Fibroblast of lung (primary cell): Measurements from ENCODE around the gene ZMAT2. TPM values are rescaled to one million over a fixed set of nuclear protein-coding genes. Genes with fewer than 3 reads are reported as not detected.
"Not testable (repeated sequence)": the region's sequence is repeated elsewhere in the genome, so short reads cannot be mapped to it uniquely, and the experiment has no call there.

Experiments
- DNase-seq, 2 donors: peaks; one replicate each; pipeline versions ENCODE4 v3.0.0 to v3.0.0-alpha.2; 2010; ENCODE audit warnings: low read depth in 2 of 2
- H2AFZ ChIP-seq: 2 replicates; pipeline ENCODE4 v1.5.1; 2012; ENCODE audit warnings: low read length, control low read depth, inconsistent platforms
- H3K27ac ChIP-seq: 2 replicates; pipeline ENCODE4 v1.5.1; 2011; ENCODE audit warnings: low read length, control low read depth; ENCODE audit not compliant: insufficient read depth
- H3K27me3 ChIP-seq: 2 replicates; pipeline ENCODE4 v1.5.1; 2011; ENCODE audit warnings: mild to moderate bottlenecking, low read length; ENCODE audit not compliant: control insufficient read depth, insufficient read depth
- H3K36me3 ChIP-seq: 2 replicates; pipeline ENCODE4 v1.5.1; 2011; ENCODE audit warnings: low read length; ENCODE audit not compliant: control insufficient read depth, insufficient read depth
- H3K4me1 ChIP-seq: 2 replicates; pipeline ENCODE4 v1.5.1; 2011; ENCODE audit warnings: low read length; ENCODE audit not compliant: control insufficient read depth, insufficient read depth; ENCODE audit errors: extremely low read depth
- H3K4me2 ChIP-seq: 2 replicates; pipeline ENCODE4 v1.5.1; 2011; ENCODE audit warnings: low read length, control low read depth; ENCODE audit not compliant: insufficient read depth; ENCODE audit errors: extremely low read depth
- H3K4me3 ChIP-seq, 4 experiments: fragments of 200-600 bp in 1 of 4; sonication (generic) in 1 of 4; replicated peaks in 1 of 4; 2 replicates each; pipeline ENCODE4 v1.5.1; 2011 to 2016; ENCODE audit warnings: low read length in 4 of 4, low read depth in 3 of 4, mild to moderate bottlenecking in 3 of 4, control low read depth in 2 of 4, inconsistent platforms in 1 of 4, mixed read lengths in 1 of 4; ENCODE audit not compliant: insufficient read depth in 1 of 4; ENCODE audit errors: control extremely low read depth in 1 of 4
- H3K79me2 ChIP-seq: 2 replicates; pipeline ENCODE4 v1.5.1; 2012; ENCODE audit warnings: mild to moderate bottlenecking, low read length, inconsistent platforms; ENCODE audit not compliant: control insufficient read depth, insufficient read depth
- H3K9ac ChIP-seq: 2 replicates; pipeline ENCODE4 v1.5.1; 2011; ENCODE audit warnings: mild to moderate bottlenecking, low read length, control low read depth; ENCODE audit not compliant: insufficient read depth
- H3K9me3 ChIP-seq: 2 replicates; pipeline ENCODE4 v1.5.1; 2012; ENCODE audit warnings: low read depth, low read length; ENCODE audit not compliant: control insufficient read depth, insufficient read depth
- H4K20me1 ChIP-seq: 2 replicates; pipeline ENCODE4 v1.5.1; 2011; ENCODE audit warnings: low read length; ENCODE audit not compliant: control insufficient read depth, insufficient read depth; ENCODE audit errors: extremely low read depth
- CTCF ChIP-seq, 2 donors: IDR thresholded peaks in 1 of 2; conservative IDR thresholded peaks in 1 of 2; 1 replicate in 1 of 2; 2 replicates in 1 of 2; pipeline ENCODE4 v1.5.1; 2011 to 2012; ENCODE audit warnings: low read length in 2 of 2, control low read depth in 1 of 2, inconsistent platforms in 1 of 2, low read depth in 1 of 2, mild to moderate bottlenecking in 1 of 2
- EZH2 ChIP-seq: IDR thresholded peaks from 2 replicates; pipeline ENCODE4 v1.5.1; 2012; ENCODE audit warnings: low read length, control low read depth, mild to moderate bottlenecking; ENCODE audit errors: missing control alignments
- polyA plus RNA-seq, 2 donors: library from polyadenylated mRNA; depleted of rRNA in 1 of 2; stranded (reverse) in 1 of 2; unstranded in 1 of 2; fragments of >200 nt; gene quantifications; 2 replicates each; pipeline ENCODE4 v1.2.1, GENCODE V29; 2011 to 2012; ENCODE audit warnings: missing spikeins in 1 of 2
- total RNA-seq: library from RNA; depleted of rRNA; stranded (reverse); fragments of >200 nt; gene quantifications from 2 replicates; pipeline ENCODE4 v1.2.1, GENCODE V29; 2014

ZMAT2 gene
- total and polyA plus RNA-seq, 2 donors (not counting 1 experiment from before 2014, with no cell fraction given), result 69.4 to 85.6 TPM

GRCh38 chr5:140694276-140694675 lies 6.0 kb upstream of the ZMAT2 start:
- peaks cover 2% of the 10 kb centered on the region for H3K4me1 ChIP-seq
- H4K20me1 ChIP-seq, result no peaks in the 10 kb centered on the region
- H2AFZ ChIP-seq, result no peak overlapping the region
- TF ChIP-seq EZH2 (no peak), CTCF (conservative IDR thresholded peaks at IDR 0.05 in 1 of 2, IDR thresholded peaks at IDR 0.05 in 1 of 2; ENCODE audit: low read depth in 1 of 2, low read length in 2 of 2) (no peak)
- no peaks in the 10 kb centered on the region for H3K27me3 ChIP-seq
- no peaks in the 10 kb centered on the region for H3K9me3 ChIP-seq
- peaks cover 21% of the 10 kb centered on the region for H3K36me3 ChIP-seq
- H3K79me2 ChIP-seq, result peaks cover 39% of the 10 kb centered on the region
- H3K9ac ChIP-seq, result no peak overlapping the region
- no peak overlapping the region for H3K4me3 ChIP-seq
- no peak overlapping the region for H3K27ac ChIP-seq
- peak in 1 of 2 donors; percentile 31 for DNase-seq
- no peak overlapping the region for H3K4me2 ChIP-seq

GRCh38 chr5:140696891-140697492 lies 3.3 kb upstream of the ZMAT2 start:
- TF ChIP-seq CTCF (conservative IDR thresholded peaks at IDR 0.05 in 1 of 2, IDR thresholded peaks at IDR 0.05 in 1 of 2; ENCODE audit: low read depth in 1 of 2, low read length in 2 of 2) (no peak), EZH2 (no peak)
- no peaks in the 10 kb centered on the region for H3K27me3 ChIP-seq
- H3K79me2 ChIP-seq, result peaks cover 35% of the 10 kb centered on the region
- no peak overlapping the region for H3K4me3 ChIP-seq
- no peak overlapping the region for H3K27ac ChIP-seq
- H3K9me3 ChIP-seq, result no peaks in the 10 kb centered on the region
- H3K4me1 ChIP-seq, result peaks cover 2% of the 10 kb centered on the region
- no peak overlapping the region for H3K9ac ChIP-seq
- H2AFZ ChIP-seq, result no peak overlapping the region
- no peaks in the 10 kb centered on the region for H4K20me1 ChIP-seq
- H3K36me3 ChIP-seq, result peaks cover 23% of the 10 kb centered on the region
- no peak for DNase-seq
- H3K4me2 ChIP-seq, result no peak overlapping the region

- no peak overlapping the region for H2AFZ ChIP-seq
Observed at GRCh38 chr5:140707812-140708211, 7.6 kb downstream of the ZMAT2 start.

GRCh38 chr5:140708787-140709186 lies 8.5 kb downstream of the ZMAT2 start:
- H3K36me3 ChIP-seq, H3K4me1 ChIP-seq, H2AFZ ChIP-seq, H3K9me3 ChIP-seq, H3K4me2 ChIP-seq, H3K4me3 ChIP-seq, H3K27ac ChIP-seq, H3K9ac ChIP-seq, H4K20me1 ChIP-seq, DNase-seq, H3K27me3 ChIP-seq, H3K79me2 ChIP-seq: not testable (repeated sequence)

More at GRCh38 chr5:140707812-140708211, 7.6 kb downstream of the ZMAT2 start:
- Histone ChIP-seq H3K4me1 (no peaks in the 10 kb centered on the region), H3K4me3 (no peak overlapping the region), H3K9me3 (no peaks in the 10 kb centered on the region), H3K79me2 (no peaks in the 10 kb centered on the region), H4K20me1 (no peaks in the 10 kb centered on the region), H3K27ac (no peak overlapping the region), H3K9ac (no peak overlapping the region), H3K36me3 (peaks cover 7% of the 10 kb centered on the region), H3K27me3 (no peaks in the 10 kb centered on the region), H3K4me2 (no peak overlapping the region)
- no peak for DNase-seq
- no peak for TF ChIP-seq CTCF (conservative IDR thresholded peaks at IDR 0.05 in 1 of 2, IDR thresholded peaks at IDR 0.05 in 1 of 2; ENCODE audit: low read depth in 1 of 2, low read length in 2 of 2)
